NCI-H2227 treated with DMSO at 0.1 percent for 48 hours (cell line): ENCODE results near the gene LRRC4B.
"Not testable (repeated sequence)": the region's sequence is repeated elsewhere in the genome, so short reads cannot be mapped to it uniquely, and the experiment has no call there.

ENCODE experiments used
- DNase-seq: peaks from one replicate; lab custom pipeline; 2025; lab: John Stamatoyannopoulos, UW

LRRC4B gene

GRCh38 chr19:50485284-50485955, 82.8 kb downstream of the LRRC4B start:
- no peak for DNase-seq

GRCh38 chr19:50482916-50483315, 85.3 kb downstream of the LRRC4B start:
- no peak for DNase-seq

GRCh38 chr19:50482271-50482855, 85.9 kb downstream of the LRRC4B start:
- no peak for DNase-seq

- no peak for DNase-seq
Measured at GRCh38 chr19:50481351-50482149, 86.7 kb downstream of the LRRC4B start.

- DNase-seq: no peak
Measured at GRCh38 chr19:50480281-50481111, 87.7 kb downstream of the LRRC4B start.

- no peak for DNase-seq
Measured at GRCh38 chr19:50479761-50480251, 88.4 kb downstream of the LRRC4B start.

GRCh38 chr19:50478901-50479715, 89.1 kb downstream of the LRRC4B start:
- DNase-seq: no peak

GRCh38 chr19:50477751-50478515, 90.3 kb downstream of the LRRC4B start:
- no peak for DNase-seq

GRCh38 chr19:50476907-50477238, 91.4 kb downstream of the LRRC4B start:
- DNase-seq: no peak

- peak; percentile 51 for DNase-seq
Measured at GRCh38 chr19:50476224-50476906, 91.9 kb downstream of the LRRC4B start, which contains the start of the genes EMC10 and GARIN5A. Gene EMC10 (plus strand): TSS chr19:50476507. CDS start chr19:50476545, 38 bp downstream. Gene GARIN5A (minus strand): TSS chr19:50476848. CDS start chr19:50476388, 460 bp downstream.

- no peak for DNase-seq
Measured at GRCh38 chr19:50475736-50476223, 92.5 kb downstream of the LRRC4B start.

- DNase-seq: no peak
Measured at GRCh38 chr19:50475101-50475568, 93.1 kb downstream of the LRRC4B start.

- DNase-seq: not testable (repeated sequence)
Measured at GRCh38 chr19:50473336-50473735, 94.9 kb downstream of the LRRC4B start.

- no peak for DNase-seq
Measured at GRCh38 chr19:50468818-50469217, 99.4 kb downstream of the LRRC4B start.

GRCh38 chr19:50467566-50467965, 100.7 kb downstream of the LRRC4B start:
- no peak for DNase-seq
